Loucy (cell line): Measurements from ENCODE around the gene PARVB.

Experiments used
- CTCF ChIP-seq: fragments of 200-600 bp; sonication (generic); conservative IDR thresholded peaks from 2 replicates; pipeline ENCODE4 v1.5.1; 2014; ENCODE audit warnings: mild to moderate bottlenecking, antibody characterized with exemption, low read length
- EZH2phosphoT487 ChIP-seq: fragments of 200-600 bp; IDR thresholded peaks from 2 replicates; pipeline ENCODE4 v1.6.1; 2018; ENCODE audit warnings: antibody characterized with exemption, mild to moderate bottlenecking, moderate library complexity, borderline replicate concordance

GRCh38 chr22:44102121-44102520 lies 78.0 kb downstream of the PARVB start:
- TF ChIP-seq CTCF: no peak
- no peak for TF ChIP-seq EZH2phosphoT487
